ENCODE measurements around the gene SUGCT. TPM values are rescaled to one million over a fixed set of nuclear protein-coding genes. Genes with fewer than 3 reads are reported as not detected.

SUGCT gene
- total RNA-seq (2022; extraction: Qiagen RNA extraction) = 0.98 to 1.8 TPM (median 1.1 TPM) in 5 replicates

GRCh38 chr7:40134428-40135316 lies at the start of gene SUGCT, which contains the start of gene MPLKIP:
Gene SUGCT (plus strand): TSS chr7:40135005.
Gene MPLKIP (minus strand): TSS chr7:40134622. CDS start chr7:40134567, 55 bp downstream.

Other genes starting within 250 kb of the SUGCT start
- 20.0 to 21.9 TPM (median 20.2 TPM) in 5 replicates for gene CDK13, start 184.7 kb upstream of the SUGCT start, total RNA-seq (2022; extraction: Qiagen RNA extraction)
- gene MPLKIP, start 383 bp upstream of the SUGCT start, total RNA-seq (2022; extraction: Qiagen RNA extraction) = 31.2 to 39.3 TPM (median 37.6 TPM) in 5 replicates